ENCODE results near the gene IRAK1.

Gene IRAK1

GRCh38 chrX:154056770-154057241 is 37.1 kb upstream of the IRAK1 start:
- Histone ChIP-seq H3K4me3 (ENCODE audit: low read length) (no peak overlapping the region), H2AFZ (ENCODE audit: low read length) (no peak overlapping the region), H3K9ac (ENCODE audit: low read length) (no peak overlapping the region), H3K36me3 (replicated peaks; ENCODE audit: insufficient read depth, low read length) (no peaks in the 10 kb centered on the region), H3K9me3 (replicated peaks; ENCODE audit: insufficient read depth, low read length) (no peaks in the 10 kb centered on the region), H3K27me3 (replicated peaks; ENCODE audit: insufficient read depth, low read length) (no peaks in the 10 kb centered on the region), H3K9me2 (replicated peaks; ENCODE audit: insufficient read depth, low read length) (no peaks in the 10 kb centered on the region), H3K4me1 (ENCODE audit: low read length) (no peaks in the 10 kb centered on the region), H4K20me1 (ENCODE audit: insufficient read depth, low read length) (no peaks in the 10 kb centered on the region), H3K79me2 (ENCODE audit: low read length) (peaks cover 44% of the 10 kb centered on the region), H3K27ac (ENCODE audit: low read length) (no peak overlapping the region), H3F3A (ENCODE audit: insufficient read depth, low read length) (no peaks in the 10 kb centered on the region), H3K4me2 (ENCODE audit: low read depth, low read length) (no peak overlapping the region)
- TF ChIP-seq CTCF (IDR thresholded peaks at IDR 0.05; ENCODE audit: low read length) = no peak
- TF ChIP-seq EZH2phosphoT487 (IDR thresholded peaks at IDR 0.05; ENCODE audit: low read length) = no peak
- no peak for TF ChIP-seq EZH2 (optimal IDR thresholded peaks at IDR 0.05; ENCODE audit: low read depth, low read length)
- no peak for DNase-seq

GRCh38 chrX:154051201-154051810 is 31.6 kb upstream of the IRAK1 start:
- H3K4me3 ChIP-seq (ENCODE audit: low read length) = no peak overlapping the region
- no peak overlapping the region for H3K9ac ChIP-seq (ENCODE audit: low read length)
- H3K9me3 ChIP-seq (replicated peaks; ENCODE audit: insufficient read depth, low read length) = no peaks in the 10 kb centered on the region
- peak; percentile 66 for TF ChIP-seq CTCF (IDR thresholded peaks at IDR 0.05; ENCODE audit: low read length)
- TF ChIP-seq EZH2phosphoT487 (IDR thresholded peaks at IDR 0.05; ENCODE audit: low read length) = no peak
- H2AFZ ChIP-seq (ENCODE audit: low read length) = no peak overlapping the region
- H4K20me1 ChIP-seq (ENCODE audit: insufficient read depth, low read length) = no peaks in the 10 kb centered on the region
- no peaks in the 10 kb centered on the region for H3F3A ChIP-seq (ENCODE audit: insufficient read depth, low read length)
- DNase-seq = peak; percentile 57
- H3K4me1 ChIP-seq (ENCODE audit: low read length) = no peaks in the 10 kb centered on the region
- no peak overlapping the region for H3K4me2 ChIP-seq (ENCODE audit: low read depth, low read length)
- no peaks in the 10 kb centered on the region for H3K27me3 ChIP-seq (replicated peaks; ENCODE audit: insufficient read depth, low read length)
- no peaks in the 10 kb centered on the region; the same call in 1 of the 2 replicates for H3K36me3 ChIP-seq (replicated peaks; ENCODE audit: insufficient read depth, low read length)
- H3K27ac ChIP-seq (ENCODE audit: low read length) = no peak overlapping the region
- no peaks in the 10 kb centered on the region for H3K9me2 ChIP-seq (replicated peaks; ENCODE audit: insufficient read depth, low read length)
- peaks cover 32% of the 10 kb centered on the region for H3K79me2 ChIP-seq (ENCODE audit: low read length)

GRCh38 chrX:154050113-154050495 is 30.4 kb upstream of the IRAK1 start:
- H3K9me2 ChIP-seq (replicated peaks; ENCODE audit: insufficient read depth, low read length) = no peaks in the 10 kb centered on the region
- H3K4me1 ChIP-seq (ENCODE audit: low read length) = no peaks in the 10 kb centered on the region
- no peaks in the 10 kb centered on the region; the same call in 1 of the 2 replicates for H3K36me3 ChIP-seq (replicated peaks; ENCODE audit: insufficient read depth, low read length)
- H3K27me3 ChIP-seq (replicated peaks; ENCODE audit: insufficient read depth, low read length) = no peaks in the 10 kb centered on the region
- no peak for DNase-seq
- no peak overlapping the region for H2AFZ ChIP-seq (ENCODE audit: low read length)
- no peak overlapping the region for H3K9ac ChIP-seq (ENCODE audit: low read length)
- H3K27ac ChIP-seq (ENCODE audit: low read length) = no peak overlapping the region
- H3K4me3 ChIP-seq (ENCODE audit: low read length) = no peak overlapping the region
- TF ChIP-seq EZH2phosphoT487 (IDR thresholded peaks at IDR 0.05; ENCODE audit: low read length) (no peak), CTCF (IDR thresholded peaks at IDR 0.05; ENCODE audit: low read length) (no peak)
- peaks cover 32% of the 10 kb centered on the region for H3K79me2 ChIP-seq (ENCODE audit: low read length)
- no peaks in the 10 kb centered on the region for H3F3A ChIP-seq (ENCODE audit: insufficient read depth, low read length)
- H3K9me3 ChIP-seq (replicated peaks; ENCODE audit: insufficient read depth, low read length) = no peaks in the 10 kb centered on the region
- H4K20me1 ChIP-seq (ENCODE audit: insufficient read depth, low read length) = no peaks in the 10 kb centered on the region
- no peak overlapping the region for H3K4me2 ChIP-seq (ENCODE audit: low read depth, low read length)

Data from MM.1S (cell line).